WI38 (cell line): Measurements from ENCODE around the gene ELF2.

Experiments used
- H3K4me3 ChIP-seq: 2 replicates; pipeline ENCODE4 v1.5.1; 2011; ENCODE audit warnings: low read depth, mild to moderate bottlenecking, control low read depth, low read length
- TF ChIP-seq, protein P1 (sequence below): IDR thresholded peaks from 2 replicates; pipeline ENCODE4 v1.5.1; 2012; ENCODE audit warnings: low read depth, mild to moderate bottlenecking, control low read depth, low read length

The ELF2 gene

DNA sequence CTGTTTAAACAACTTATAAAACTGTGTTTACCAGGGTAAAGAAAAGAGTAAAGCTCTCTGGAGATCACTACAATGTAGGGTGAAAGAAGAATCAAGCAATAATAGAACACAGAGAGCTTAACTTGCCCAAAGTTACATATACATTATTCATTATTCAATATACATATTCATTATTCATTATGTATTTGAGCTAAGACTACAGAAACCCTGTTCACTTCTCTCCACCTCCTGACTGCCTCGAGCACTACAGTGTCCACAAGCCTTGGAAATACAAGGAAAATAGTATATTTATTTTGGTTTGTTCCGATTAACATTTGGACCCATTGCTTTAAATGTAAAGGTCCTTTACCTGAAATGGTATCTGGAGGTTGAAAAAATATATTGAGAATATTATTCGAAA lies 35.9 kb upstream of the ELF2 start:
- H3K4me3 ChIP-seq: no peak overlapping the region
- TF ChIP-seq, protein P1, sequence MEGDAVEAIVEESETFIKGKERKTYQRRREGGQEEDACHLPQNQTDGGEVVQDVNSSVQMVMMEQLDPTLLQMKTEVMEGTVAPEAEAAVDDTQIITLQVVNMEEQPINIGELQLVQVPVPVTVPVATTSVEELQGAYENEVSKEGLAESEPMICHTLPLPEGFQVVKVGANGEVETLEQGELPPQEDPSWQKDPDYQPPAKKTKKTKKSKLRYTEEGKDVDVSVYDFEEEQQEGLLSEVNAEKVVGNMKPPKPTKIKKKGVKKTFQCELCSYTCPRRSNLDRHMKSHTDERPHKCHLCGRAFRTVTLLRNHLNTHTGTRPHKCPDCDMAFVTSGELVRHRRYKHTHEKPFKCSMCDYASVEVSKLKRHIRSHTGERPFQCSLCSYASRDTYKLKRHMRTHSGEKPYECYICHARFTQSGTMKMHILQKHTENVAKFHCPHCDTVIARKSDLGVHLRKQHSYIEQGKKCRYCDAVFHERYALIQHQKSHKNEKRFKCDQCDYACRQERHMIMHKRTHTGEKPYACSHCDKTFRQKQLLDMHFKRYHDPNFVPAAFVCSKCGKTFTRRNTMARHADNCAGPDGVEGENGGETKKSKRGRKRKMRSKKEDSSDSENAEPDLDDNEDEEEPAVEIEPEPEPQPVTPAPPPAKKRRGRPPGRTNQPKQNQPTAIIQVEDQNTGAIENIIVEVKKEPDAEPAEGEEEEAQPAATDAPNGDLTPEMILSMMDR: no peak

- H3K4me3 ChIP-seq: no peak overlapping the region
- TF ChIP-seq, protein P1: no peak
Observed at GRCh38 chr4:139210486-139210885, 33.5 kb upstream of the ELF2 start.

DNA sequence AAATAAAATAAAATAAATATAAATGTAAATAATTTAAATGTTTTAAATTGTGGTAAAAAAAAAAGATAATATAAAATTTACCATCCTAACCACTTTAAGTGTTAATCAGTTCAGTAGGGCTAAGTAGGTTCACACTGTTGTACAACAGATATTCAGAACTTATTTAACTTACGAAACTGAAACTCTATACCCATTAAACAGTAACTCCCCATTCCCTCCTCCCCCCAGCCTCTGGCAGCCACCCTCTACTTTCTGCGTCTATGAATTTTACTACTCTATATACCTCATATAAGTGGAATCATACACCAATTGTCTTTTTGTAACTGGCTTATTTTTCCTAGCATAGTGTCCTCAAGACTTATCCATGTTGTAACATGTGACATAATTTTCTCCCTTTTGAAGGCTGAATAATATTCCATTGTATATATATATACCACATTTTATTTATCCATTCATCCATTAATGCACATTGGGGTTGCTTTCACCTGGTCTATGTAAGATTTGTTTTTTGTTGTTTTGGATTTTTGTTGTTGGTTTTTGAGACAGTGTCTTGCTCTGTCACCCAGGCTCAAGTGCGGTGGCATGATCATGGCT lies 32.5 kb upstream of the ELF2 start:
- TF ChIP-seq, protein P1: no peak
- no peak overlapping the region for H3K4me3 ChIP-seq

DNA sequence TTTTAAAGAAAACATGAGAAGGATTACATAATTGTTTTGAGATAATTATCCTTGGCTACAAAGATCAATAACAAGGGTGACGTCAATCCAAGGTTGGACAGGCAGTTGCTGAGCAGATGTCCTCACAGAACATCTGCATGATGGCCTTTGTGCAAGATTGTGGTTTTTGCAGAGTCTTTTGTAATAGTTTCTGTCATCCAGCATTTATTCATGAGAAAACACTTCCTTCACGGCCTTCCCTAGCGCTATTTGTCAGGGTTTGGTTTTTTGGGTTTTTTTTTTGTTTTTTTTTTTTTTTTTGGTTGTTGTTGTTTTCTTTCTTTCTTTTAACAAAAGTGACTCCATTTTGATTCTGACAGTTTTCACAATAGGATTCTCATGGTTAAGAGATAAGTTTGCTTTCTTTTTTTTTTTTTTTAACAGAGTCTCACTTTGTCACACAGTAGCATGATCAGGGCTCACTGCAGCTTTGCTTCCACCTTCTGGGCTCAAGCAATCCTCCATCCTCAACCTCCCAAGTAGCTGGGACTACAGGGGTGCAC lies 31.5 kb upstream of the ELF2 start:
- no peak overlapping the region for H3K4me3 ChIP-seq
- TF ChIP-seq, protein P1: no peak

DNA sequence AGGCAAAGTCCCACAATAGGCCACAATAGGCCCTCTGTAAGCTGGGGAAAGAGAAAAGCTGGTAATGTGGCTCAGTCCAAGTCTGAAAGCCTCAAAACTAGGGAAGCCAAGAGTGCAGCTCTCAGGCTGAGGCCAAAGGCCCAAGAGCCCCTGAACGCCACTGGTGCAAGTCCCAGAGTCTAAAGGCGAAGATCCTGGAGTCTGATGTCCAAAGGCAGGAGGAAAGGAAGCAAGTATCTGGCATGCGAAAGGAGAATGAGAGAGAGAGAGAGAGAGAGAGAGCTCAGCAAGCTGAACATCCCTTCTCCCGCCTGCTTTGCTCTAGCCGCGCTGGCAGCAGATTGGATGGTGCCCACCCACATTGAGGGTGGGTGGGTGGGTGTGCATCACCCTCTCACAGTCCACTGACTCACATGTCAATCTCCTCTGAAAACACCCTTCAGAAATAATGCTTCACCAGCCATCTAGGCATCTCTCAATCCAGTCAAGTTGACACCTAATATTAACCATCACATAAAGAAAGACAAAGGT lies 30.9 kb upstream of the ELF2 start:
- TF ChIP-seq, protein P1: no peak
- no peak overlapping the region for H3K4me3 ChIP-seq

DNA sequence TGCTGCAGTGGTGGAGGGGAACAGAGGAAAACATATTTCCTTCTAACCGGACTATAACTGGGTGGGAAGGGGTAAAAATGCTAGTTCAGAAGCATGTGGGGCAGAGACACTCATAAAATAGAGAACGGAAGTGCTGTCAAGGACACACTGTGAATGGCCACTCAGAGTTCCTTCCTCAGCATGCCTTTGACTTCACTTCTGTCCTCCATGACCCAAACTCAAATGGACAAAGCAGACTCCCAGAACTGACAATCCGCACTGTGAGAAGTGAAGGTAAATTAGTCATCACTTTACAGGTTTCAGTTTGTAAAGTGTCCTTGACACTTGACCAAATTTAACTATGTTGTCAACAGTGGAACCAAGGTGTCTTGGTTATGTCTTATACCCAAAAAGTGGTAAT lies 30.2 kb upstream of the ELF2 start:
- TF ChIP-seq, protein P1: no peak
- no peak overlapping the region for H3K4me3 ChIP-seq

DNA sequence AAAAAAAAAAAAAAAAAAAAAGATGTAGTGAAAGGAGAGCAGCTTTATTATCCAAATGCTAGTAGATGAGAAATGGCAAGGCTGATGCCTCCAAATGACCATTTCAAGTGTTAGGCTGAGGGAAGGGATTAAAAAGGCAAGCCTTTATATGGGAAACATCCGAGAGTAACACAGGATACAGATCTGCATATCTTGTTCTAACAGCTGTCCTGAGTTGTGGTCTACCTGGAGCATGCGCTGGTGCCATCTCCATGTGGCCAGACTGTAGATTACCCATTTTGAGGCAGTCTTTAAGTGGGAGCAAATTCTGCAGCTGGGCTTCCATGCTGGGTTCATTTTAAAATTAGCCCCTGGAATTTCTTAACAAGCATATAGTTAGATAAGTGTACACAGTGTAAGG lies 26.0 kb upstream of the ELF2 start:
- TF ChIP-seq, protein P1: no peak
- H3K4me3 ChIP-seq: no peak overlapping the region
